Activated naive CD4-positive, alpha-beta T cell treated with anti-CD3 and anti-CD28 coated beads, Interleukin-2, amount 10 ng/mL, durations not matched to agents 7 days and 5 days (primary cell): Measurements from ENCODE around the gene UBE2G2.

Source experiments
- CTCF ChIA-PET: fragments of 350-600 bp; sonication (Branson Sonifier 250); formaldehyde crosslinking; loops from one replicate; lab custom pipeline; 2021; ENCODE audit warnings: antibody characterized with exemption; lab: Charles Lee
- DNase-seq: peaks from one replicate; pipeline ENCODE4 v3.0.0-alpha.2; 2020
- H3K27ac Mint-ChIP-seq: one replicate; pipeline ENCODE4 v1.8.0; 2021; ENCODE audit warnings: mild to moderate bottlenecking, moderate library complexity, mixed read lengths
- H3K27me3 Mint-ChIP-seq: one replicate; pipeline ENCODE4 v1.8.0; 2021; ENCODE audit warnings: mild to moderate bottlenecking, mixed read lengths
- H3K36me3 Mint-ChIP-seq: one replicate; pipeline ENCODE4 v1.8.0; 2021; ENCODE audit warnings: mixed read lengths
- H3K4me1 Mint-ChIP-seq: one replicate; pipeline ENCODE4 v1.8.0; 2021; ENCODE audit warnings: mixed read lengths
- H3K4me3 Mint-ChIP-seq: one replicate; pipeline ENCODE4 v1.8.0; 2021; ENCODE audit warnings: mild to moderate bottlenecking, moderate library complexity, mixed read lengths
- H3K9me3 Mint-ChIP-seq: one replicate; pipeline ENCODE4 v1.8.0; 2021; ENCODE audit warnings: mixed read lengths

The UBE2G2 gene

GRCh38 chr21:44756423-44757185 lies 45.0 kb downstream of the UBE2G2 start:
- H3K27me3 Mint-ChIP-seq, result peaks cover 25% of the 10 kb centered on the region
- no peaks in the 10 kb centered on the region for H3K36me3 Mint-ChIP-seq
- H3K27ac Mint-ChIP-seq, result no peak overlapping the region
- H3K4me1 Mint-ChIP-seq, result peaks cover 2% of the 10 kb centered on the region
- DNase-seq, result no peak
- no peak overlapping the region for H3K4me3 Mint-ChIP-seq
- H3K9me3 Mint-ChIP-seq, result no peaks in the 10 kb centered on the region
- CTCF ChIA-PET, result interaction anchor here (1.5 kb wide), 1 partner anchor 246 kb away, joined by 3 read pairs; no protein-coding TSS in a partner anchor

- Mint-ChIP-seq H3K36me3 (no peaks in the 10 kb centered on the region), H3K9me3 (no peaks in the 10 kb centered on the region), H3K27me3 (peaks cover 36% of the 10 kb centered on the region), H3K4me3 (no peak overlapping the region), H3K4me1 (no peaks in the 10 kb centered on the region), H3K27ac (no peak overlapping the region)
- CTCF ChIA-PET, result interaction anchor here (1.5 kb wide), 1 partner anchor 245 kb away, joined by 3 read pairs; no protein-coding TSS in a partner anchor
- no peak for DNase-seq
These were observed 46.4 kb downstream of the UBE2G2 start for GRCh38 chr21:44755227-44755626.

GRCh38 chr21:44753357-44753756 lies 48.3 kb downstream of the UBE2G2 start:
- Mint-ChIP-seq H3K9me3 (no peaks in the 10 kb centered on the region), H3K4me1 (no peaks in the 10 kb centered on the region), H3K27me3 (peaks cover 54% of the 10 kb centered on the region), H3K27ac (no peak overlapping the region), H3K36me3 (no peaks in the 10 kb centered on the region), H3K4me3 (no peak overlapping the region)
- no peak for DNase-seq
- CTCF ChIA-PET, result interaction anchor here (1.0 kb wide), 1 partner anchor 98 kb away, joined by 4 read pairs; no protein-coding TSS in a partner anchor

- no peaks in the 10 kb centered on the region for H3K9me3 Mint-ChIP-seq
- CTCF ChIA-PET, result interaction anchor here (0.8 to 1.0 kb wide), 2 partner anchors 13 to 99 kb away, joined by 3 to 4 read pairs; no protein-coding TSS in a partner anchor
- no peaks in the 10 kb centered on the region for H3K4me1 Mint-ChIP-seq
- H3K27me3 Mint-ChIP-seq, result peaks cover 59% of the 10 kb centered on the region
- no peak overlapping the region for H3K27ac Mint-ChIP-seq
- DNase-seq, result no peak
- H3K36me3 Mint-ChIP-seq, result no peaks in the 10 kb centered on the region
- H3K4me3 Mint-ChIP-seq, result no peak overlapping the region
These were observed 48.9 kb downstream of the UBE2G2 start for GRCh38 chr21:44752671-44753235.

GRCh38 chr21:44751799-44752636 lies 49.6 kb downstream of the UBE2G2 start:
- no peak overlapping the region for H3K4me3 Mint-ChIP-seq
- H3K9me3 Mint-ChIP-seq, result no peaks in the 10 kb centered on the region
- CTCF ChIA-PET, result interaction anchor here (0.8 kb wide), 1 partner anchor 13 kb away, joined by 3 read pairs; no protein-coding TSS in a partner anchor
- no peaks in the 10 kb centered on the region for H3K36me3 Mint-ChIP-seq
- no peaks in the 10 kb centered on the region for H3K4me1 Mint-ChIP-seq
- H3K27me3 Mint-ChIP-seq, result peaks cover 64% of the 10 kb centered on the region
- no peak for DNase-seq
- H3K27ac Mint-ChIP-seq, result no peak overlapping the region

- CTCF ChIA-PET, result no interaction called here
- DNase-seq, result no peak
- no peak overlapping the region for H3K27ac Mint-ChIP-seq
- H3K4me3 Mint-ChIP-seq, result no peak overlapping the region
- no peaks in the 10 kb centered on the region for H3K36me3 Mint-ChIP-seq
- no peaks in the 10 kb centered on the region for H3K4me1 Mint-ChIP-seq
- peaks cover 58% of the 10 kb centered on the region for H3K27me3 Mint-ChIP-seq
- H3K9me3 Mint-ChIP-seq, result no peaks in the 10 kb centered on the region
These were observed 50.3 kb downstream of the UBE2G2 start for GRCh38 chr21:44751186-44751798.

GRCh38 chr21:44750675-44751025 lies 51.0 kb downstream of the UBE2G2 start:
- H3K9me3 Mint-ChIP-seq, result no peaks in the 10 kb centered on the region
- H3K27me3 Mint-ChIP-seq, result peaks cover 58% of the 10 kb centered on the region
- no peak for DNase-seq
- H3K27ac Mint-ChIP-seq, result no peak overlapping the region
- no peaks in the 10 kb centered on the region for H3K36me3 Mint-ChIP-seq
- H3K4me3 Mint-ChIP-seq, result no peak overlapping the region
- CTCF ChIA-PET, result no interaction called here
- no peaks in the 10 kb centered on the region for H3K4me1 Mint-ChIP-seq

GRCh38 chr21:44749759-44750674 lies 51.6 kb downstream of the UBE2G2 start:
- H3K4me1 Mint-ChIP-seq, result no peaks in the 10 kb centered on the region
- CTCF ChIA-PET, result no interaction called here
- H3K36me3 Mint-ChIP-seq, result no peaks in the 10 kb centered on the region

GRCh38 chr21:44749116-44749758 lies 52.4 kb downstream of the UBE2G2 start:
- H3K27me3 Mint-ChIP-seq, result peaks cover 69% of the 10 kb centered on the region
- H3K9me3 Mint-ChIP-seq, result no peaks in the 10 kb centered on the region
- no peaks in the 10 kb centered on the region for H3K36me3 Mint-ChIP-seq
- H3K27ac Mint-ChIP-seq, result no peak overlapping the region
- CTCF ChIA-PET, result no interaction called here
- H3K4me1 Mint-ChIP-seq, result no peaks in the 10 kb centered on the region
- no peak for DNase-seq
- H3K4me3 Mint-ChIP-seq, result no peak overlapping the region

More at GRCh38 chr21:44749759-44750674, 51.6 kb downstream of the UBE2G2 start:
- no peak for DNase-seq
- Mint-ChIP-seq H3K9me3 (no peaks in the 10 kb centered on the region), H3K27me3 (peaks cover 62% of the 10 kb centered on the region), H3K27ac (no peak overlapping the region), H3K4me3 (no peak overlapping the region)

GRCh38 chr21:44748621-44749020 lies 53.0 kb downstream of the UBE2G2 start:
- H3K9me3 Mint-ChIP-seq, result no peaks in the 10 kb centered on the region
- no peaks in the 10 kb centered on the region for H3K36me3 Mint-ChIP-seq
- no peaks in the 10 kb centered on the region for H3K4me1 Mint-ChIP-seq
- peaks cover 68% of the 10 kb centered on the region for H3K27me3 Mint-ChIP-seq
- DNase-seq, result no peak
- no peak overlapping the region for H3K27ac Mint-ChIP-seq
- CTCF ChIA-PET, result no interaction called here
- H3K4me3 Mint-ChIP-seq, result no peak overlapping the region

GRCh38 chr21:44742418-44743153 lies 59.0 kb downstream of the UBE2G2 start:
- peaks cover 3% of the 10 kb centered on the region for H3K4me1 Mint-ChIP-seq
- no peak for DNase-seq
- H3K4me3 Mint-ChIP-seq, result no peak overlapping the region
- CTCF ChIA-PET, result interaction anchor here (0.6 to 6.6 kb wide), 7 partner anchors 18 to 237 kb away, joined by 3 to 50 read pairs (median 3); no protein-coding TSS in a partner anchor
- no peak overlapping the region for H3K27ac Mint-ChIP-seq
- no peaks in the 10 kb centered on the region for H3K36me3 Mint-ChIP-seq
- H3K27me3 Mint-ChIP-seq, result peaks cover 36% of the 10 kb centered on the region
- no peaks in the 10 kb centered on the region for H3K9me3 Mint-ChIP-seq

GRCh38 chr21:44741921-44742320 lies 59.7 kb downstream of the UBE2G2 start:
- DNase-seq, result no peak
- peaks cover 37% of the 10 kb centered on the region for H3K27me3 Mint-ChIP-seq
- CTCF ChIA-PET, result interaction anchor here (0.9 to 6.6 kb wide), 6 partner anchors 18 to 237 kb away, joined by 3 to 50 read pairs (median 4); no protein-coding TSS in a partner anchor
- H3K9me3 Mint-ChIP-seq, result no peaks in the 10 kb centered on the region
- H3K27ac Mint-ChIP-seq, result no peak overlapping the region
- no peak overlapping the region for H3K4me3 Mint-ChIP-seq
- peaks cover 3% of the 10 kb centered on the region for H3K4me1 Mint-ChIP-seq
- H3K36me3 Mint-ChIP-seq, result no peaks in the 10 kb centered on the region
